ENCODE data around the gene GPC6.

GPC6 gene

GRCh38 chr13:93981426-93981977 is 754.9 kb downstream of the GPC6 start:
- no peaks in the 10 kb centered on the region for H3K4me1 ChIP-seq (ENCODE audit: low read length)
- no peak overlapping the region for H3K4me2 ChIP-seq (ENCODE audit: low read depth, low read length)
- 0 out of 2 replicates have a peak, but pooled peaks cover 2% of the 10 kb centered on the region for H3K9me3 ChIP-seq (replicated peaks; ENCODE audit: insufficient read depth, low read length)
- no peak overlapping the region for H3K27ac ChIP-seq (ENCODE audit: low read length)
- H2AFZ ChIP-seq (ENCODE audit: low read length) = no peak overlapping the region
- H3K27me3 ChIP-seq (replicated peaks; ENCODE audit: insufficient read depth, low read length) = no peaks in the 10 kb centered on the region
- no peaks in the 10 kb centered on the region for H3K36me3 ChIP-seq (replicated peaks; ENCODE audit: insufficient read depth, low read length)
- H3K4me3 ChIP-seq (ENCODE audit: low read length) = no peak overlapping the region
- 0 out of 2 replicates have a peak, but pooled peaks cover 2% of the 10 kb centered on the region for H3K9me2 ChIP-seq (replicated peaks; ENCODE audit: insufficient read depth, low read length)
- TF ChIP-seq EZH2phosphoT487 (IDR thresholded peaks at IDR 0.05; ENCODE audit: low read length) (no peak), EZH2 (optimal IDR thresholded peaks at IDR 0.05; ENCODE audit: low read depth, low read length) (no peak), CTCF (IDR thresholded peaks at IDR 0.05; ENCODE audit: low read length) (no peak)
- DNase-seq = no peak
- no peaks in the 10 kb centered on the region for H4K20me1 ChIP-seq (ENCODE audit: insufficient read depth, low read length)
- H3K9ac ChIP-seq (ENCODE audit: low read length) = no peak overlapping the region
- H3K79me2 ChIP-seq (ENCODE audit: low read length) = no peaks in the 10 kb centered on the region
- no peaks in the 10 kb centered on the region for H3F3A ChIP-seq (ENCODE audit: insufficient read depth, low read length)

GRCh38 chr13:93982179-93982918 is 755.7 kb downstream of the GPC6 start:
- no peak overlapping the region for H3K27ac ChIP-seq (ENCODE audit: low read length)
- H3K4me2 ChIP-seq (ENCODE audit: low read depth, low read length) = no peak overlapping the region
- H3K36me3 ChIP-seq (replicated peaks; ENCODE audit: insufficient read depth, low read length) = no peaks in the 10 kb centered on the region
- H3K9ac ChIP-seq (ENCODE audit: low read length) = no peak overlapping the region
- no peak for TF ChIP-seq EZH2 (optimal IDR thresholded peaks at IDR 0.05; ENCODE audit: low read depth, low read length)
- TF ChIP-seq CTCF (IDR thresholded peaks at IDR 0.05; ENCODE audit: low read length) = no peak
- no peak for TF ChIP-seq EZH2phosphoT487 (IDR thresholded peaks at IDR 0.05; ENCODE audit: low read length)
- H3K4me1 ChIP-seq (ENCODE audit: low read length) = no peaks in the 10 kb centered on the region
- H4K20me1 ChIP-seq (ENCODE audit: insufficient read depth, low read length) = no peaks in the 10 kb centered on the region
- H3K9me2 ChIP-seq (replicated peaks; ENCODE audit: insufficient read depth, low read length) = 0 out of 2 replicates have a peak, but pooled peaks cover 2% of the 10 kb centered on the region
- H3K4me3 ChIP-seq (ENCODE audit: low read length) = no peak overlapping the region
- no peaks in the 10 kb centered on the region for H3F3A ChIP-seq (ENCODE audit: insufficient read depth, low read length)
- 0 out of 2 replicates have a peak, but pooled peaks cover 2% of the 10 kb centered on the region for H3K9me3 ChIP-seq (replicated peaks; ENCODE audit: insufficient read depth, low read length)
- no peak overlapping the region for H2AFZ ChIP-seq (ENCODE audit: low read length)
- H3K27me3 ChIP-seq (replicated peaks; ENCODE audit: insufficient read depth, low read length) = no peaks in the 10 kb centered on the region
- no peak for DNase-seq
- H3K79me2 ChIP-seq (ENCODE audit: low read length) = no peaks in the 10 kb centered on the region

- Histone ChIP-seq H3K27ac (ENCODE audit: low read length) (no peak overlapping the region), H2AFZ (ENCODE audit: low read length) (no peak overlapping the region), H3F3A (ENCODE audit: insufficient read depth, low read length) (no peaks in the 10 kb centered on the region), H3K4me2 (ENCODE audit: low read depth, low read length) (no peak overlapping the region), H4K20me1 (ENCODE audit: insufficient read depth, low read length) (no peaks in the 10 kb centered on the region), H3K27me3 (replicated peaks; ENCODE audit: insufficient read depth, low read length) (no peaks in the 10 kb centered on the region), H3K9ac (ENCODE audit: low read length) (no peak overlapping the region), H3K36me3 (replicated peaks; ENCODE audit: insufficient read depth, low read length) (no peaks in the 10 kb centered on the region), H3K4me3 (ENCODE audit: low read length) (no peak overlapping the region), H3K79me2 (ENCODE audit: low read length) (no peaks in the 10 kb centered on the region), H3K4me1 (ENCODE audit: low read length) (no peaks in the 10 kb centered on the region), H3K9me2 (replicated peaks; ENCODE audit: insufficient read depth, low read length) (0 out of 2 replicates have a peak, but pooled peaks cover 2% of the 10 kb centered on the region), H3K9me3 (replicated peaks; ENCODE audit: insufficient read depth, low read length) (no peaks in the 10 kb centered on the region)
- TF ChIP-seq CTCF (IDR thresholded peaks at IDR 0.05; ENCODE audit: low read length) (no peak), EZH2phosphoT487 (IDR thresholded peaks at IDR 0.05; ENCODE audit: low read length) (no peak)
- no peak for DNase-seq
Measured at GRCh38 chr13:93984052-93984451, 757.4 kb downstream of the GPC6 start.
